HG03469 (cell line): ENCODE data around the gene GOLIM4.

Source experiments
- ATAC-seq: cut with Tn5 transposase; IDR thresholded peaks from one replicate; pipeline ENCODE4 v1.9.1; 2021; ENCODE audit warnings: mild to moderate bottlenecking, moderate library complexity, moderate number of reproducible peaks; ENCODE audit not compliant: unreplicated experiment

The GOLIM4 gene

GRCh38 chr3:168100777-168101492 is 5.2 kb upstream of the GOLIM4 start:
- no peak for ATAC-seq

- no peak for ATAC-seq
Measured at GRCh38 chr3:168097381-168097780, 1.7 kb upstream of the GOLIM4 start.

GRCh38 chr3:168096210-168096652 is 507 bp upstream of the GOLIM4 start:
- peak; percentile 9 for ATAC-seq

- peak; percentile 16 for ATAC-seq
Measured at GRCh38 chr3:168094877-168095610, 680 bp downstream of the GOLIM4 start.

GRCh38 chr3:168094580-168094876 is 1.2 kb downstream of the GOLIM4 start:
- ATAC-seq: peak; percentile 27

GRCh38 chr3:168093790-168094189 is 1.9 kb downstream of the GOLIM4 start:
- no peak for ATAC-seq

GRCh38 chr3:168093229-168093628 is 2.5 kb downstream of the GOLIM4 start:
- no peak for ATAC-seq

- ATAC-seq: no peak
Measured at GRCh38 chr3:168091941-168092340, 3.8 kb downstream of the GOLIM4 start.

GRCh38 chr3:168091302-168091858 is 4.3 kb downstream of the GOLIM4 start:
- no peak for ATAC-seq

- ATAC-seq: no peak
Measured at GRCh38 chr3:168090306-168091085, 5.2 kb downstream of the GOLIM4 start.

- no peak for ATAC-seq
Measured at GRCh38 chr3:168089179-168089771, 6.4 kb downstream of the GOLIM4 start.

- peak; percentile 60 for ATAC-seq
Measured at GRCh38 chr3:168088106-168088720, 7.5 kb downstream of the GOLIM4 start.

- no peak for ATAC-seq
Measured at GRCh38 chr3:168087539-168087938, 8.2 kb downstream of the GOLIM4 start.

GRCh38 chr3:168086541-168087260 is 9.0 kb downstream of the GOLIM4 start:
- ATAC-seq: no peak

- peak; percentile 42 for ATAC-seq
Measured at GRCh38 chr3:168085491-168086119, 10.1 kb downstream of the GOLIM4 start.

- ATAC-seq: no peak
Measured at GRCh38 chr3:168083906-168084305, 11.8 kb downstream of the GOLIM4 start.

- ATAC-seq: no peak
Measured at GRCh38 chr3:168081856-168082255, 13.9 kb downstream of the GOLIM4 start.

- ATAC-seq: no peak
Measured at GRCh38 chr3:168081171-168081771, 14.5 kb downstream of the GOLIM4 start.
